ENCODE measurements around the gene AP5B1.
"Not testable (repeated sequence)": the region's sequence is repeated elsewhere in the genome, so short reads cannot be mapped to it uniquely, and the experiment has no call there.

AP5B1 gene

DNA sequence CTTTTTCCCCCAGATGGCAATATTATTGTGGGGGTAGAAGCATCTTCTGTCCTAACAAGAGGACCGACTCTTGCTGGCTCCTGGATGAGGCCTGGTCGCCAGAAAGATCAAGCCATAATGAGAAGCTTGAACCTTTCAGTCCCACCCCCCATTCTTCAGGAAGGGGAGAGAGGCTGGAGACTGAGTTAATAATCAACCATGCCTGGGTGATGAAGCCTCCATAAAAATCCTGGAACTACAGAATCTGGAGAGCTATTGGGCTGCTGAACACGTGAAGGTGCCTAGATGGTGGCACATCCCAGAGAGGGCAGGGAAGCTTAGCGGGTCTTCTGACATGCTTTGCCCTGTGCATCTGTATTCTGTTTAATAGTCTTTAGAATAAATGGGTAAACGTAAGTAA lies 16.3 kb downstream of the AP5B1 start:
- DNase-seq: no peak

- DNase-seq: not testable (repeated sequence)
Measured at GRCh38 chr11:65762816-65763215, 18.0 kb downstream of the AP5B1 start.

DNA sequence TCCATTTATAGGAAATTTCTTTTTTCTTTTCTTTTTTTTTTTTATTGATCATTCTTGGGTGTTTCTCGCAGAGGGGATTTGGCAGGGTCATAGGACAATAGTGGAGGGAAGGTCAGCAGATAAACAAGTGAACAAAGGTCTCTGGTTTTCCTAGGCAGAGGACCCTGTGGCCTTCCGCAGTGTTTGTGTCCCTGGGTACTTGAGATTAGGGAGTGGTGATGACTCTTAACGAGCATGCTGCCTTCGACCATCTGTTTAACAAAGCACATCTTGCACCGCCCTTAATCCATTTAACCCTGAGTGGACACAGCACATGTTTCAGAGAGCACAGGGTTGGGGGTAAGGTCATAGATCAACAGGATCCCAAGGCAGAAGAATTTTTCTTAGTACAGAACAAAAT lies 18.6 kb downstream of the AP5B1 start:
- DNase-seq: not testable (repeated sequence)

- no peak for DNase-seq
Measured at GRCh38 chr11:65745049-65745448, 35.7 kb downstream of the AP5B1 start.

- DNase-seq: no peak
Measured at GRCh38 chr11:65744699-65745042, 36.1 kb downstream of the AP5B1 start.

- DNase-seq: peak; percentile 60
Measured at GRCh38 chr11:65744026-65744698, 36.6 kb downstream of the AP5B1 start.

DNA sequence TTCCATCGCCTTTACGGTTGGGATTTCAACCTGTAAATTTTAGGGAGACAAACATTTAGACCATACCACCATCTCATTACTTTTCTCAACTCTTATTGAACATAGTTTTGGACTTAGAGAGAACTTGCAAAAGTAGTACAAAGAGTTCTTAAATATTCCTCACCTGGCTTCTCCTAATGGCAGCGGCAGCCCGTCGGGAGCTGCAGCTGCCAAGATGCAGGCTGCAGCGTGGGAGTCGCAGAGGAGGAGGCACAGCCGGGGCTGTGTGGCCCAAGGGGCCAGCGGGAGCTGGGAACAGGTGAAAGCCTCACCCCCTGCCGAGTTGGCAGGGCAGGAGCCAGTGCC lies 37.1 kb downstream of the AP5B1 start:
- DNase-seq: no peak

- no peak for DNase-seq
Measured at GRCh38 chr11:65742353-65742752, 38.4 kb downstream of the AP5B1 start.

DNA sequence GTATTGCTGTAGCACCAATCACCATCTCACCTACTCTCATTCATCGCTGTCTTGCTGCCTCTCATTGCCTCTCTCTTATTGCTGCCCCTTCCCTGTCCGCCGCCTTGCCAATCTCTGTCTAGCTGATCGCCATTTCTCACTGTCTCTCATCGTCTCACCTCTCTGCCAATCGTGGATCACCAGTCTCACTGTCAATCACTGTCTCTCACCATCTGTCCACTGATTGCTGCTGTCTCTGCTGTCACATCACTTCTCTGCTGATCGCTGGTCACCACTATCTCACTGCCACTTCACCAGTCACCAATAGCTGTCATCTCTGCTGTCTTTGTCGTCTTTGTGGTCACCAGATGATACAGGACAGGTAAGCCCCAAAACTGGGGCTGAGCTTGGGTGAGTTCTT lies 39.6 kb downstream of the AP5B1 start:
- DNase-seq: no peak

- DNase-seq: no peak
Measured at GRCh38 chr11:65739022-65739421, 41.8 kb downstream of the AP5B1 start.

- DNase-seq: no peak
Measured at GRCh38 chr11:65736810-65737209, 44.0 kb downstream of the AP5B1 start.

- not testable (repeated sequence) for DNase-seq
Measured at GRCh38 chr11:65735111-65735510, 45.7 kb downstream of the AP5B1 start.

GRCh38 chr11:65730461-65730860 lies 50.3 kb downstream of the AP5B1 start:
- DNase-seq: no peak

DNA sequence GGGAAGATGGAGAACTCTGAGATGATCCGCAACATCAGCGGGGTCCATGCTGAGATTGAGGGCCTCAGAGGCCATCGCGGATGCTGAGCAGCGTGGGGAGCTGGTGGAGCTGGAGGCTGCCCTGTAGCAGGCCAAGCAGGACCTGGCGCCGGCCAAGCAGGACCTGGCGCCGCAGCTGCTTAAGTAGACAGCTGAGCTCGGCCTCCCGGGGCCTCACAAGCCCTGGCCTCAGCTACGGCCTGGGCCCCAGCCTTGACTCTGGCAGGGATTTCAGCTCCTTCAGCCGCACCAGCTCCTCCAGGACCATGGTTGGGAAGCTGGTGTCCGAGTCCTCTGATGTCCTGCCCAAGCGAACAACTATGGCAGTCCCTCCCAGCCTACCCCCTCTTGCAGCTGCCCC lies 52.9 kb downstream of the AP5B1 start:
- no peak for DNase-seq

DNA sequence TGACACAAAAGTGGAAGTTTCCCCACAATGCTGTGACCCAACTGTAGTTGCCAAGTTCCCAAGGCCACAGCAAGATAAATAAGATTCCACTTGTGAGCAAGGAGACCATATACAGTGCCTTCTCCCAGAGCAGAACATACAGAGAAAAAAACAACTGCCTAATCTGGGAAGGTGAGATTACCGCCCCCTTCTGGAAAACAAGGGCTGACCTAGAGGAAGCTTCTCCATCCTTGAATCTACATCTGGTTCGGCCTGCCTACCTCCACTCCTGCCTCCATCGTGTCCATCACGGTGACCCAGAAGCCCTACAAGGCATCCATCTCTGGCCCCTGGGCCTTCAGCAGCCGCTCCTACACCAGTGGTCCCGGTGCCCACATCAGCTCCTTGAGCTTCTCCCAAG lies 54.1 kb downstream of the AP5B1 start:
- DNase-seq: peak; percentile 28

Data from inflammatory macrophage treated with lipopolysaccharide for 4 hours (primary cell).